HCEC 1CT (cell line): ENCODE results near the gene KANK4.

Experiments
- DNase-seq: peaks from one replicate; pipeline ENCODE4 v3.0.0-alpha.2; 2017

The KANK4 gene

GRCh38 chr1:62196086-62196690, 123.0 kb downstream of the KANK4 start:
- DNase-seq = no peak

- no peak for DNase-seq
These were observed 124.3 kb downstream of the KANK4 start, which contains the start of gene L1TD1 for GRCh38 chr1:62194651-62195544. Gene L1TD1 (plus strand): TSS chr1:62194849. CDS start chr1:62206629, 11,780 bp downstream.

- DNase-seq = no peak
These were observed 131.1 kb downstream of the KANK4 start for GRCh38 chr1:62188111-62188510.

GRCh38 chr1:62187548-62187947, 131.7 kb downstream of the KANK4 start:
- no peak for DNase-seq
